Upper lobe of left lung (tissue), 6 donors: ENCODE data around the gene BMS1. TPM values are rescaled to one million over a fixed set of nuclear protein-coding genes. Genes with fewer than 3 reads are reported as not detected.

ENCODE experiments used
- ATAC-seq, 2 donors: fragments of 200-7000 bp; cut with Tn5 transposase; one replicate each; pipeline ENCODE4 v1.9.1; 2022; ENCODE audit warnings: mild to moderate bottlenecking in 2 of 2, moderate library complexity in 2 of 2; ENCODE audit not compliant: low FRiP score in 2 of 2
- DNase-seq, 2 donors: peaks; one replicate each; pipeline ENCODE4 v3.0.0-alpha.2; 2019 to 2020
- H3K27ac ChIP-seq, 4 donors: fragments of 200-600 bp; sonication (generic); one replicate each; pipeline ENCODE4 v1.5.1; 2016 to 2019
- H3K27me3 ChIP-seq, 4 donors: fragments of 200-600 bp; sonication (generic); one replicate each; pipeline ENCODE4 v1.5.1; 2017 to 2019
- H3K36me3 ChIP-seq, 4 donors: fragments of 200-600 bp; sonication (generic); one replicate each; pipeline ENCODE4 v1.5.1; 2016 to 2019
- H3K4me1 ChIP-seq, 4 donors: fragments of 200-600 bp; sonication (generic); one replicate each; pipeline ENCODE4 v1.5.1; 2018 to 2019
- H3K4me3 ChIP-seq, 4 donors: fragments of 200-600 bp; sonication (generic); one replicate each; pipeline ENCODE4 v1.5.1; 2017 to 2019; ENCODE audit warnings: mild to moderate bottlenecking in 2 of 4, moderate library complexity in 1 of 4
- H3K9me3 ChIP-seq, 4 donors: fragments of 200-600 bp; sonication (generic); one replicate each; pipeline ENCODE4 v1.5.1; 2018 to 2019
- EP300 ChIP-seq, 4 donors: sonication (generic); formaldehyde crosslinking; IDR thresholded peaks; one replicate each; pipeline ENCODE4 v1.5.1; 2017; ENCODE audit warnings: antibody characterized with exemption in 4 of 4, control low read depth in 2 of 4
- POLR2A ChIP-seq, 4 donors: fragments of 450-650 bp; IDR thresholded peaks; one replicate each; pipeline ENCODE4 v1.5.1; 2016 to 2017; ENCODE audit warnings: antibody characterized with exemption in 4 of 4, mild to moderate bottlenecking in 2 of 4
- POLR2AphosphoS5 ChIP-seq, 2 donors: sonication (generic); formaldehyde crosslinking; IDR thresholded peaks; one replicate each; pipeline ENCODE4 v1.5.1; 2017; ENCODE audit warnings: antibody characterized with exemption in 2 of 2
- WGBS, 2 donors: methylation state at CpG; one replicate each; pipeline ENCODE4 v1.1.5; 2017 to 2018; 5-methylcytosine and 5-hydroxymethylcytosine counted together
- total RNA-seq, 6 donors: library from RNA; depleted of rRNA in 4 of 6; stranded (reverse); fragments of >200 nt in 4 of 6; gene quantifications; one replicate each; pipeline versions ENCODE4 v1.1.0 to v1.2.1, GENCODE V29; 2016 to 2021
- TF ChIP-seq, protein P1 (sequence below), 6 experiments: fragments of 450-650 bp in 4 of 6; fragments of 200-600 bp in 2 of 6; sonication (generic) in 2 of 6; IDR thresholded peaks; one replicate each; pipeline ENCODE4 v1.5.1; 2016 to 2019; ENCODE audit warnings: antibody characterized with exemption in 6 of 6
- donor health status: DM: no; HTN: no; CAD: no; lungs with moderate emphysema.
- donor health status: DM: no; HTN: yes; CAD: no; lungs with severe emphysema.

BMS1 gene
- total RNA-seq, 6 donors from 2014 or later = 8.1 to 19.3 (median 14.3) TPM

DNA sequence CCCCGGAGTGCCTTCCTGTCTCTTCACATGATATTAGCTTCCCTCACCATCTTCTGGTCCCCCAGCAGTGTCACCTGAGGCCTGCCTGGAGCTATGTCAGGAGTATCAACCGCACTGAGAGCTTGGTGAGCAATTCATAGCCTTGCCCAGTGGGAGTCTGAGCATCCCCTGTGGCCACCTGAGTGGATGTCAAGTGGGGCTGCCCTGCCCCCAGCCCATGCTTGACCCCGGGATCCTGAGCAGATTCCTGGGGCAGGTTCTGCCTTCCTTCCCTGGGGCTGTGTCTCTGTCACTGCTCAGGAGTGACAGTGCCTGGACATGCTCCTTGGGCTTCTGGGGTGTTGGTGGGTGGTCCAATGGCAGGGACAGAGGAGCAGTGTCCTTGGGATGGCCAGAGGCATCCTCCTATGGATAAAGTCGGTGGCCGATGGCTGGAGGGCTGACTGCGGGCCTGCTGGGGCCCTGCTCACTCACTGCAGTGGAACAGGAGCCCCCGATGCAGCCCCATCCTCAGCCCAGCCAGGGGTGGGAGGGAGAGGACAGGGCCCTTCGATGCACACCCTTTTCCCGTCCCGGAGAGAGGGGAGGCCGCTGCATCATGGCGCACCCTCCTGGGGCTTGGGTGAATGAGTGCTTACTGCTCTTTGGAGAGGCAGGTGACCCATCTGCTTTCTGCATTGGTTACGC, 95.7 kb downstream of the BMS1 start:
- peak in 1 of 2 donors; percentile 34 for DNase-seq
- WGBS, 2 donors = 70 to 94% methylated on average over 3 to 13 of the region's 13 CpGs

GRCh38 chr10:42878821-42879195, 96.2 kb downstream of the BMS1 start:
- H3K4me3 ChIP-seq = no peak overlapping the region
- peaks cover 0 to 13% (median 8%) of the 10 kb centered on the region in 4 donors for H3K9me3 ChIP-seq
- H3K27me3 ChIP-seq = no peaks in the 10 kb centered on the region
- DNase-seq = peak in 1 of 2 donors; percentile 8
- H3K27ac ChIP-seq = no peak overlapping the region
- 81 to 86% methylated on average over 3 of the region's 3 CpGs for WGBS, 2 donors
- no peaks in the 10 kb centered on the region for H3K36me3 ChIP-seq
- no peak for TF ChIP-seq POLR2AphosphoS5 (IDR thresholded peaks at IDR 0.05)
- TF ChIP-seq, protein P1, sequence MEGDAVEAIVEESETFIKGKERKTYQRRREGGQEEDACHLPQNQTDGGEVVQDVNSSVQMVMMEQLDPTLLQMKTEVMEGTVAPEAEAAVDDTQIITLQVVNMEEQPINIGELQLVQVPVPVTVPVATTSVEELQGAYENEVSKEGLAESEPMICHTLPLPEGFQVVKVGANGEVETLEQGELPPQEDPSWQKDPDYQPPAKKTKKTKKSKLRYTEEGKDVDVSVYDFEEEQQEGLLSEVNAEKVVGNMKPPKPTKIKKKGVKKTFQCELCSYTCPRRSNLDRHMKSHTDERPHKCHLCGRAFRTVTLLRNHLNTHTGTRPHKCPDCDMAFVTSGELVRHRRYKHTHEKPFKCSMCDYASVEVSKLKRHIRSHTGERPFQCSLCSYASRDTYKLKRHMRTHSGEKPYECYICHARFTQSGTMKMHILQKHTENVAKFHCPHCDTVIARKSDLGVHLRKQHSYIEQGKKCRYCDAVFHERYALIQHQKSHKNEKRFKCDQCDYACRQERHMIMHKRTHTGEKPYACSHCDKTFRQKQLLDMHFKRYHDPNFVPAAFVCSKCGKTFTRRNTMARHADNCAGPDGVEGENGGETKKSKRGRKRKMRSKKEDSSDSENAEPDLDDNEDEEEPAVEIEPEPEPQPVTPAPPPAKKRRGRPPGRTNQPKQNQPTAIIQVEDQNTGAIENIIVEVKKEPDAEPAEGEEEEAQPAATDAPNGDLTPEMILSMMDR (IDR thresholded peaks at IDR 0.05) = no peak
- no peak for TF ChIP-seq POLR2A (IDR thresholded peaks at IDR 0.05)
- no peak for TF ChIP-seq EP300 (IDR thresholded peaks at IDR 0.05)
- peaks cover 0 to 16% (median 1%) of the 10 kb centered on the region in 4 donors for H3K4me1 ChIP-seq
- no peak for ATAC-seq

More for the DNA sequence above, 95.7 kb downstream of the BMS1 start:
- H3K36me3 ChIP-seq = no peaks in the 10 kb centered on the region
- H3K9me3 ChIP-seq = peaks cover 0 to 13% (median 8%) of the 10 kb centered on the region in 4 donors
- no peaks in the 10 kb centered on the region for H3K27me3 ChIP-seq
- peaks cover 0 to 16% (median 1%) of the 10 kb centered on the region in 4 donors for H3K4me1 ChIP-seq
- TF ChIP-seq, protein P1 (IDR thresholded peaks at IDR 0.05) = no peak
- TF ChIP-seq EP300 (IDR thresholded peaks at IDR 0.05) (no peak), POLR2A (IDR thresholded peaks at IDR 0.05) (no peak), POLR2AphosphoS5 (IDR thresholded peaks at IDR 0.05) (no peak)
- H3K27ac ChIP-seq = no peak overlapping the region
- no peak for ATAC-seq
- no peak overlapping the region for H3K4me3 ChIP-seq

DNA sequence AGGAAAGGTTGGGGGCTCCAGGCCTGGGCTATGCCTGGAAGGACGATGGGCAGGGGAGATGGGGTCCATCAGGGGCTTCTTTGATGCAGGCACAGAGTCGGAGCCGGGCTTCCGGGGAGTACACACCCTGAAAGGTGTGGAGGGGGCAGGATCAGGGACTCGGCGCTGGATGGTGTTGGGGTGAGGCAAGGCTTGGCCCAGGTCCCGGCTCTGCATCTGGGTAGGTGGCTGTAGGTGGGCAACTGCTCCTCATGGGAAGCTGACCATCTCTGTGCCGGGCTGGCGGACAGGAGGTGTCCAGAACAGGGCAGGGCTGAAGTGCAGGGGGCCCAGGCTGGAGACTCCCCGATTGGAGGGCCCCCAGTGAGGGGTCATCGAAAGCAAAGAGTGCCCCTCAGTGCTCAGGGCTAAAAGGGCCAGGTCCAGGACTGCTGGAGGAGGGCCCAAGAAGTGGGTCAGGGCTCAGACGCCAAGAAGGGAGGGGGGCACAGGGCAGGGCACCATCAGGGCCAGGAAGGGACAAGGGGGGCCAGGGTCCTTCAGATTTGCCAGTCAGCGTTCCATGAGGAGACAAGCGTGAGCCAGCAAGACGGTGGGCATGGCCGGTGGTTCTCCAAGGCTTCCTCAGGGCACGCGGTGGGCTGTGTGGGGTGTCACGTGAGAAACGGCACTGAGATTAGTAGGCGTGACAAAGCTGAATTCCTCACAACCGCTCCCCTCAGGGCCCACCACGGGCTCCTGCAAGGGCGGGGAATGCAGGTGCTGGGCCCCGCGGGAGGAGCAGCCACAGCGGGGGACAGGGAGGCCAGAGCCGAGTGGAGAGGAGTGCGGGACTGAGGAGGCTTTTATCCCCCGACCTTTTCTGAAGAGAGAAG, 97.0 kb downstream of the BMS1 start:
- peaks cover 0 to 13% (median 8%) of the 10 kb centered on the region in 4 donors for H3K9me3 ChIP-seq
- H3K4me3 ChIP-seq = no peak overlapping the region
- WGBS, 2 donors = 77 to 82% methylated on average over 29 to 30 of the region's 30 CpGs
- ATAC-seq = no peak
- no peak overlapping the region for H3K27ac ChIP-seq
- no peaks in the 10 kb centered on the region for H3K27me3 ChIP-seq
- peak; percentile 18 to 60 for DNase-seq
- no peaks in the 10 kb centered on the region for H3K36me3 ChIP-seq
- H3K4me1 ChIP-seq = peaks cover 0 to 16% (median 1%) of the 10 kb centered on the region in 4 donors
- TF ChIP-seq POLR2AphosphoS5 (IDR thresholded peaks at IDR 0.05) = no peak
- TF ChIP-seq EP300 (IDR thresholded peaks at IDR 0.05) = no peak
- TF ChIP-seq, protein P1 (IDR thresholded peaks at IDR 0.05) = no peak
- no peak for TF ChIP-seq POLR2A (IDR thresholded peaks at IDR 0.05)

DNA sequence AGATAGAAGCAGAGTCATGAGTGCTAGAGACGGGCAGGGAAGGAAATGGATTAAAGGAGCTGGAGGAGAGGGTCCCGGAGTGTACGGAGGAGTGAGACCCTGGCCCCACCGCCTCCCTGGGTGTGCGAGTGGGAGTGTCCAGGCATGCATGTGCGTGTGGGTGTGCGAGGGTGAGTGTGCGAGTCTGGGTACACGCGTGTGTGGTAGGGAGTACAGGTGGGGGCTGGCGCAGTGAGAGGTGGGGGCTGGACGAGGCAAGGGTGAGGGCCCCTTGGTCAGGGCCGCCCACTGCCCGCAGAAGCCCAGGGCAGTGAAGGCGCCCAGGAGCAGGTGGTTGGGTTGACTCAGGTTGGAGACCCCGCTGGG, 97.6 kb downstream of the BMS1 start:
- WGBS, 2 donors = 92 to 95% methylated on average over 16 of the region's 16 CpGs
- no peak for ATAC-seq
- peak; percentile 14 to 51 for DNase-seq
- TF ChIP-seq POLR2A (IDR thresholded peaks at IDR 0.05) (no peak), EP300 (IDR thresholded peaks at IDR 0.05) (no peak), POLR2AphosphoS5 (IDR thresholded peaks at IDR 0.05) (no peak)
- TF ChIP-seq, protein P1 (IDR thresholded peaks at IDR 0.05) = no peak
- Histone ChIP-seq H3K27ac (no peak overlapping the region), H3K27me3 (no peaks in the 10 kb centered on the region), H3K4me3 (no peak overlapping the region), H3K9me3 (peaks cover 0 to 13% (median 8%) of the 10 kb centered on the region in 4 donors), H3K4me1 (peaks cover 0 to 11% (median under 1%) of the 10 kb centered on the region in 4 donors), H3K36me3 (no peaks in the 10 kb centered on the region)
